COLO668 (cell line): ENCODE measurements around the gene NT5M.
"Not testable (repeated sequence)": the region's sequence is repeated elsewhere in the genome, so short reads cannot be mapped to it uniquely, and the experiment has no call there.

ENCODE experiments used
- DNase-seq: peaks from one replicate; lab custom pipeline; 2025; ENCODE audit not compliant: unreplicated experiment; lab: John Stamatoyannopoulos, UW

NT5M gene

DNA sequence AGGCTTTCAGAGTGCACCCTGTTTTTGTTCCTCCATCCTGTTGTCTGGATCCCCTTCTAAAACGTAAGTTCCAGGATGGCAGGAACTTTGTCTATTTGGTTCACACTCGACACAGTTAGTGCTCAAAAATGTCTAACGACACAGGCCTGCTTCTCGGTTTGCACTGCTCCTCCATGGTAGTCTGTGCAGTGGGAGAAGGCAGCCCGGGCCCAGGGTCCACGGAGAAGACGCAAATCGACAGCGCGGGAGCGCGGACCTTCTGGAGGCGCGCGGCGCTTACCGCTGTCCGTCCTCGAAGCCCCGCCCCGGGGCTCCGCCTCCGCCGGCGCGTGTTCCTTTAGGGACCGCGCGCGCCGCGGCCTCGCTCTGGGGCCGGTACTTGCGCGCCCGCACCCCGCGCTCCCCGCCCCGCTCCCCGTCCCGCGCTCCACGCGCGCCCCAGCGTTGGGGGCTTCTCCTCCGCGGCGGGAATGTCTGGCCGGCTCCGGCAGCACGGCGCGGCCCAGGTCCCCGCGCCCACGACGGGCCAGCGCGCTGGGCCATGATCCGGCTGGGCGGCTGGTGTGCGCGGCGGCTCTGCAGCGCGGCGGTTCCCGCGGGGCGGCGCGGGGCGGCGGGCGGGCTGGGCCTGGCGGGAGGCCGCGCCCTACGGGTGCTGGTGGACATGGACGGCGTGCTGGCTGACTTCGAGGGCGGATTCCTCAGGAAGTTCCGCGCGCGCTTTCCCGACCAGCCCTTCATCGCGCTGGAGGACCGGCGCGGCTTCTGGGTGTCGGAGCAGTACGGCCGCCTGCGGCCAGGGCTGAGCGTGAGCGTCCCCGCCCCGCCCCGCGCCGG lies at the start of gene NT5M:
NT5M (plus strand) TSS at position 364 of the 837 bp plus-strand sequence; CDS start at position 542, 178 bp downstream.
- peak; percentile 91 for DNase-seq

DNA sequence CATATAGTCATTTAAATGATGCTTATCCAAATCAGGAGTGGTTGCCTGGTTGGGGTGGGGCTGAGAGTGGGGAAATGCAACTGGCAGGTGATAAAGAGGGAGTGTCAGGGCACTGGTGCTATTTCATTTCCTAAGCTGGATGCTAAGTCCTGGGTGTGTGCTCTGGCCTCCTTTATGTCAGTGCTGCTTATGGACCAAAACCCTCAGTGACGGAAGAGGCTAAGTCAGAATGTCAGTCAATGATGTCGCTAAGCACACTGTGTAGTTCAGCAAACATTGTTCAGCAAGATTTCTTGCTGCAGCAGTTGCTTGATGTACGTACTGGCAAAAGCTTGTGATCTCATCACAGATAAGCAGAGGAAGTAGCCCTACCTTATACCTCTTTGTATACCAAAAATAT lies 49.8 kb upstream of the NT5M start:
- no peak for DNase-seq

DNA sequence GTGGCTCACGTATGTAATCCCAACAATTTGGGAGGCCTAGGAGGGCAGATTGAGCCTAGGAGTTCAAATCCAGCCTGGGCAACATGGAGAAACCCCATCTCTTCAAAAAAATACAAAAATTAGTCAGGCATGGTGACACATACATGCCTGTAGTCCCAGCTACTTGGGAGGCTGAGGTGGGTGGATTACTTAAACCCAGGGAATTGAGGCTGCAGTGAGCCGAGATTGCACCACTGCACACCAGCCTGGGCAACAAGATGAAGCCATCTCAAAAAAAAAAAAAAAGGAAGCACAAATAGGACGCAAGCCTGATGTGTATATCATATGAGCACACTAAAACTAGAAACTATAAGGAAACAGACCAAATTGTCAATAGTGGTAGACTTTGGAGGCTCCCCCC lies 49.1 kb upstream of the NT5M start:
- DNase-seq: no peak

DNA sequence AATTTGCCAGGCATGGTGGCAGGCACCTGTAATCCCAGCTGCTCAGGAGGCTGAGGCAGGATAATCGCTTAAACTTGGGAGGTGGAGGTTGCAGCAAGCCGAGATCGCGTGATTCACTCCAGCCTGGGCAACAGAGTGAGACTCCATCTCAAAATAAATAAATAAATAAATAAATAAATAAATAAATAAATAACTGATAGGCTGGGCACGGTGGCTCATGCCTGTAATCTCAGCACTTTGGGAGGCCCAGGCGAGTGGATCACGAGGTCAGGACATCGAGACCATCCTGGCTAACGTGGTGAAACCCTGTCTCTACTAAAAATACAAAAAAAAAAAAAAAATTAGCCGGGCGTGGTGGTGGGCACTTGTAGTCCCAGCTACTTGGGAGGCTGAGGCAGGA lies 47.5 kb upstream of the NT5M start:
- not testable (repeated sequence) for DNase-seq

DNA sequence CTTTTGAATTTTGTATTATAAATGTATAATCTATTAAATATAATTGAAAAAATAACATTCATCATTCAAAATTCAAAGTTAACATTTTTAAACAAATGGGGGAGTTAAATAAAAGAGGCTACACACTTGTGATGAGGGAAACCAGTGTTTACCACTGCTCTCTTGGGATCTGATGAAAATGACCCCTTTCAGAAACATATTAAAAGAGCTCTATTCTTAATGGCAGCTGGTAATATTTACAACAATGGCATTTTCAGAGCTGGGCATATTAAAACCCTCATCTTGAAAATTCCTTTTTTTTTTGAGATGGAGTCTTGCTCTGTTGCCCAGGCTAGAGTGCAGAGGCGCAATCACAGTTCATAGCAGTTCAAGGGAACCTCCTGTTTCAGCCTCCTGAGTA lies 46.9 kb upstream of the NT5M start:
- no peak for DNase-seq

DNA sequence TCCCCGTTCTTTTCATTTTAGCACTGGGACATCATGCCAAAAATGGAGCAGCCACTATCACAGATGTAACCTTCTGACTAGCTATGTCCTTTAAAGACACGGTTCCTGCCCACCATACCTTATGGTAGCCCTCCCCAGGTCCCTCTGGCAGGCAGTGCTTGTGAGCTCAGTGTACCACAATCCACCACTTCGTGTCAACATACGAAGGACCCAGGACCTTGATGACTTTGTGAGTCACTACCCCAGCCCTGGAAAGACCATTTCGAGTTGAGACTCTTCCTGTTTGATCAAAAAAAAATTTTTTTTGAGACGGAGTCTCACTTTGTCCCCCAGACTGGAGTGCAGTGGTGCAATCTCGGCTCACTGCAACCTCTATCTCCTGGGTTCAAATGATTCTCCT lies 45.2 kb upstream of the NT5M start:
- no peak for DNase-seq

DNA sequence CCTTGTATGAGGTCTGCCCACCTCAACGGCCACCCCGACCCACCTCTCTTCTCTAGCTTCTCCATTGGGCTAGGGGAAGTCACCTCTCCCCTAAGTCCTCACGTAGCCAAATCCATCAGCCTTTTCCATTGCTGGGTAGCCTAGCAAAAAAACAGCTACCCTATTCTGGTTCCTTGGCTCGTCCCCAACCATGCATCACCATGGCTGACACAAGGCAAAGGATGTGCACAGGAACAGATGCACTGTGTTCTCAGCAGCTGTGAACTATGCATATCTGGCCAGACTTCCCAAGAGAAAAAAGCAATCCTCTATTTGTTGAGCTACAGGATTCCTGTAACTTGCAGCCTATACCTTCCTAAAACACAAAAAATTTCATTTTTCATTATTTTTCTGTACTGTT lies 44.2 kb upstream of the NT5M start:
- no peak for DNase-seq

DNA sequence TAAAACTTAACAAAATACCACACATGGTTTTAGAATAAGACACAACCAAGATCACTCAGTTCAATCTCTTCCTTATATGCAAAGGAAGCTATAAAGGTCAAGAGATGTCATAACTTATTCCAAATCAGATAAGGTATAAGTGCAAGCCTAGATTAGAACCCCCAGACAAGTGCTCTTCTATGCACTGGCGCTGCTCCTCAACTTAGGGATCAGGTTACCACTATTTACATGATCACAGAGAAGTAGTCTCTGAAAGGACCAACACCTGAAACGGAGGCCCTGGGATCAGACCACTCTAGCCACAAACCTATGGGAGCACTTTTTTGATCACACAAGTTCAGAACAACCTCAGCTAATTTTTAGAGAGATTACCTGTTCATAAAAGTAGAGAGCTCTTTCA lies 38.7 kb upstream of the NT5M start:
- no peak for DNase-seq

DNA sequence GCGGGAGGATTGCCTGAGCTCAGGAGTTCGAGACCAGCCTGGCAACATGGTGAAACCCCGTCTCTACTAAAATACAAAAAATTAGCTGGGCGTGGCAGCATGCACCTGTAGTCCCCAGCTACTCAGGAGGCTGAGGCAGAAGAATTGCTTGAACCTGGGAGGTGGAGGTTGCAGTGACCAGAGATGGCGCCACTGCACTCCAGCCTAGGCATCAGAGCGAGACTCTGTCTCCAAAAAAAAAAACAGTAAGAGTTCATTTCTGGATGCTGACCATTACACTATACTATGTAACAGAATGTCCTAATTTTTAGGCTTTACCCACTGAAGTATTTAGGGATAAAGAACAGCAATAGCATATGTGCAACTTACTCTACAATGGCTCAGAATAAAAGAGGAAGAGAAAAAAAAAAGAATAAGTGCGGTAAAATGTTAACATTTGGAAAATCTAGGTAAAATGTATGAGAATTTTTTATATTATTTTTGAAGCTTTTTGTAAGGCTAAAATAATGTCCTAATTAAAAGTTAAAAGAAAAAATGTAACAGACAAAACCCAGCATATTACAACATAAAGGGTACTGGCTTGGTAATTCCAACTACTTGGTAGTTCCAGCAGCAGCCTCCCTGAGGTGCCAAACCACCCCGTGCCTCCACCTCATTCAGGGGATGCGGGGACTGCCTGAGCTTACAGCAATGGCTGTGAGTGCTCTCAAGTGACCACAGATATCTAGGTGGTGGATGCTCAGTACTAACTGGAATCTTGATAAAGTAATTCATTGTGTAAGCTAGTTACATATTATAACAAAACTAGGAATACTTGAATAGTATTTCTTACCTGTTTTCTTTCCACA lies 33.0 kb upstream of the NT5M start:
- DNase-seq: peak; percentile 2

DNA sequence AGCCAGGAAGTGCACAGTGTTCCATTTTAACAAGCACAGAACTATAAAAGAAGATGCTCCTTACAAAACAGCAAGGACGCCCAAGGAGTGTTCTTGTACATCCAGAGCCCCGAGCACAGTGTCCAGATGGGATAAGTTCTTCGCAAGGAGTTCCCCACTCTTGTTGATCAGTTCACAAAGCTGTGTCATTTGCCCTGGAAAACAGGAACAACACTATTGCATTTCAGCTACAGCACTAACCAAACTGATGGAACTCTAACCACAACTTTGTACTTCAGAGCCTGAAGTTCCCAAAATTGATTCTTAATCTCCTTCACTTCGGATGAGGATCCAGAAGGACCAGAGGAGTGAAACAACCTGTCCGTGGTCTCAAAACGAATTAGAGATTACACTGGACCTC lies 27.2 kb upstream of the NT5M start:
- DNase-seq: no peak

DNA sequence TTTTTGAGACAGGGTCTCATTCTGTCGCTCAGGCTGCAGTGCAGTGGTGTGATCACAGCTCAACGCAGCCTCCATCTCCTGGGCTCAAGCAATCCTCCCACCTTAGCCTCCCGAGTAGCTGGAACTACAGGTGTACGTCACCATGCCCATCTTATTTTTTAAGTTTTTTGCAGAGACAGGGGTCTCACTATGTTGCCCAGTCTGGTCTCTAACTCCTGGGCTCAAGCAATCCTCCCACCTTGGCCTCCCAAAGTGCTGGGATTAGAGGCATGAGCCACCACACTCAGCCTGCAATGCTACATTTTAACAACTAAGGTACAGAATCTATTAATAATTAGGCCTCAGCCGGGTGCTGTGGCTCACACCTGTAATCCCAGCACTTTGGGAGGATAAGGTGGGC lies 25.7 kb upstream of the NT5M start:
- DNase-seq: not testable (repeated sequence)

DNA sequence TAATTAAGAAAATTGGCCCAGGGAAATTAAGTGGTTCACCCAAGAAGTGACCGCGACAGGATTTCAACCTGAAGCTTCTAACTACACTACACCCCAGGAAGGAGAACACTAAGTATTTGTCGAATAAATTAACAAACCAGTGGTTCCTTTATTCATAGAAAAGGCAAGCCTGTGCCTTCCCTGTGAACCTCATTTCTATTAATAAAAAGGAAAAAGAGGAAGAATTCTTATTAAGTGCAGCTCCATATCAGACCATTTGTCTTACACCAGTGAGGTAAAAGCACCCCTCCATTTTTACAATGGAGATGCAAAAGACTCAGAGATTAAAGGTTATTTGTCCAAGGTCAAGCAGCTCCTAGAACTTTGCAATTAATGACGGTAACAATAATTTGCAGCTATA lies 23.9 kb upstream of the NT5M start:
- no peak for DNase-seq

DNA sequence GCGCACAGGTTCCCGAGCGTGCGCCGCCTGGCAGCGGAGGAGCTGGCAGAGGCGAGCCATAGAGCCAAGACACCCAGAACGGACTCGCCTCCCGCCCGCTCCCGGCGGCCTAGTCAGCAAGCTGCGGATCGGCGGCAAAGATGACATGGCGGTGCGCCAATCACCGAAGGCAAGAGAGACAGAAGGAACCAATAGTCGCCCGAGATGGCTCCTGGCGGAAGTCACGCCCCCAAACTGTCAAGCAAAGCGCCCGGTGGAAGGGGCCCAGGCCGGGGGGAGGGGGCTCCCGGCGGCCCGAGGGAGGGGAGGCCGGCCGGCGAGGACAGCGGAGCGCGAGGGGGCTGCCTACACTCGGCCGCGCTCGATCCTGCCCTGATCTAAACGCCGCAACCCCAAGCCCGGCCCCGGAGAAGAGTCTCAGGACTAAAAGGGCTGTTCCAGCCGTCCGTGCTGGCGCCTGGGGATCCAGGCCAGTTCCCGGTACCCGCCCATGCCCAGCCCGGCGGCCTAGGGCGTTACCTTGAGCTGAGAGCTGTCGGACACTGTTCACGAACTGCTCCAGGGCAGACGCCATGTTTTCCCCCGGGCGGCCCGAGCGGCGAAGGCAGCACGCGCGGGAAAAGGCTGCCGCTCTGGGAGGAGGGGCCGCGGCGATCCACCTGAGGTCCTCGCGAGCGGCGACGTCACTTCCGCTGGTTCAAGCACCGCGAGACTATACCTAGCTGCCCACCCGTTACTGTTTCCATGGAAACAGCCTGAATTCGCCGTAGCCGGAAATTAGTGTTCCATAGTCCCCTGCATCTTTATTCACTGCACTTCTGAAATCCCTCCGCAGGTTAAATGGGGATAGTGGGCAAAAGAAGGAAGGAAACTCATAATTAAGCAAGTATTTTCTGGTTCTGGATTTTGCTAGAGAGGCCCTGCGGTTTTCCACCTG lies 22.3 kb upstream of the NT5M start, which contains the start of gene COPS3:
COPS3 (minus strand) TSS at position 634 of the 937 bp plus-strand sequence; CDS start at position 574, 60 bp downstream.
- peak; percentile 95 for DNase-seq

DNA sequence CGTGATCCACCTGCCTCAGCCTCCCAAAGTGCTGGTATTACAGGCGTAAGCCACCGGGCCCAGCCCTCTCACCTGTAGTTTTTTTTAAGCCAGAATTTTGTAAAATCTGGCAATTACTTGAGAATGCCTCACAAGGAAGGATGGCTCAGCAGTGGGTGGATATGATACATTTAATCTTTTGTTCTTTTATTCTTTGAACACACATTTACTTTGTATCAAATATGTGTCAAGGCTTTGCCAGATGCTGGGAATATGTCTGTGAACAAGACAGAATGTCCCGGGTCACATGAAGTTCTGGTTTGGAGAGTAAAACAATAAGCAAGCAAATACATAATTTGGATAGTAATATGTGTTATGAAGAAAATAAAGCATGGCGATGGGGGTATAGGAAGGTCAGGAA lies 17.2 kb upstream of the NT5M start:
- DNase-seq: no peak

DNA sequence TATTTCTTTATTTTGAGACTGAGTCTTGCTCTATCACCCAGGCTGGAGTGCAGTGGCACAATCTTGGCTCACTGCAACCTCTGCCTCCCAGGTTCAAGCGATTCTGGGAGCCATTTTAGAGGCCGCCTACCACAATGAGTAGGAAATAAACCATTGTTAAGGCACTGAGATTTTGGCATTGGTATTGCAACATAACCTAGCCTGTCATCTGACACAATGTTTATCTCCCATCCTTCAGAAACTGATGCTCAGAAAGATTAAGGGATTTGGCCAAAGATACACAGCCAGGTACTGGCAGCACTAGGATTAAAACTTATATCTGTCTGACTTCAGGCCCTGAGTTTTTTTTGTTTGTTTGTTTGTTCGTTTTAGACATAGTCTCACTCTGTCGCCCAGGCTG lies 14.1 kb upstream of the NT5M start:
- no peak for DNase-seq

DNA sequence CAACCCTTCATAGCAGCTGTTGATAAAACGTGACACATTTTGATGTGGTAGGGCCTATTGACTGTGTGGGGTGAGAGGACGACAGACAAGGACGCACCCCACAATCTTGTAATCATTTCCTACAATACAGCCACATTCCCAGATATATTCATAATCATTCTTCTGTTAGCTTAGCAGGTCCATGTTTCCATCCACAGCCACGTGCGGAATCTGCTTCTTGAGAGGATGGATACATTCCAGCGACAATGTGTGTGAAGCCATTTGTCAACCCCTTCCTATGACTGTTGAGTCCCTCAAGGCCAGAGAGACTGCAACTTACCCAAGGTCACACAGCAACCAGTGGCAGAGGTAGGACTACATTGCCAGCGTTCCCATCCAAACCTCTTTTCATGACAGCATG lies 13.5 kb upstream of the NT5M start:
- no peak for DNase-seq

DNA sequence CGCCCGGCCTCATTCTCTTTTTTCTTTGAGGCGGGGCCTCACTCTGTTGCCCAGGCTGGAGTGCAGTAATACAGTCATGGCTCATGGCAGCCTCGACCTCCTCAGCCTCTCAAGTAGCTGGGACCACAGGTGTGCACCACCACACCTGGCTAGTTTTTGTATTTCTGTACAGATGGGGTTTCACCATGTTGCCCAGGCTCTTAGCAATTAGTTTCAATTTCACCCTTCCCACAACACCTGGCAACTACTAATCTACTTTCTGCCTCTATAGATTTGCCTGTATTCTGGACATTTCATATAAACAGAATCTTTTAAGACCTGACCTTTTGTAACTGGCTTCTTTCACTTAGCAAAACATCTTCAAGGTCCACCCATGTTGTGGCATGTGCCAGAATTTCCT lies 8.0 kb upstream of the NT5M start:
- DNase-seq: no peak

DNA sequence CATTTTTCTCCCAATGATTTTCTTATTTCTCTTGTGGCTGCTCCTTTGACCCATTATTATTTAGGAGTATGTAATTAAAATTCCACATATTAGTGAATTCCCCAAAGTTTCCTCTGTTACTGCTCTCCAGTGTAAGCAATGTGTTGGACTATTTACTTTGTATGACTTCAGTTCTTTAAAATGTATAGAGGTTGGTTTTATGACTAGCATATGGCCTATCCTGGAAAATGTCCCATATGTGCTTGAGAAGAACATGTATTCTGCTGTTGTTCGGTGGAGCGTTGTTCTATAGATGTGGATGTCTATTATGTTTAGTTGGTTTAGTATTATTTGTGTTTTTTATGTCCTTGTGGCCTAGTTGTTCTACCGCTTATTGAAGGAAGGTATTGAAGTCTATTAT lies 6.0 kb upstream of the NT5M start:
- DNase-seq: no peak

DNA sequence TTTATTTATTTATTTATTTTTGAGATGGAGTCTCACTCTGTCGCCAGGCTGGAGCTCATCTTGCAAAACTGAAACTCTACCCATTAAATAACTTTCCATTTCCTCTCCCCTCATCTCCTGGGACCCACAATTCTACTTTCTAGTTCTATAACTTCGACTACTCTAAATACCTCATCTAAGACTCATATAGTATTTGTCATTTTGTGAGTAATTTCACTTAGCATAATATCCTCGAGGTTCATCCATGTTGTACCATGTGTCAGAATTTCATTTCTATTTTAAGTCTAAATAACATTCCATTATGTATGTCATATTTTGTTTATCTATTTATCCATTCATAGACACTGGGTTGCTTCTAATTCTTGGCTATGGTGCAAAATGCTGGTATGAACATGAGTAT lies 5.1 kb upstream of the NT5M start:
- DNase-seq: no peak

DNA sequence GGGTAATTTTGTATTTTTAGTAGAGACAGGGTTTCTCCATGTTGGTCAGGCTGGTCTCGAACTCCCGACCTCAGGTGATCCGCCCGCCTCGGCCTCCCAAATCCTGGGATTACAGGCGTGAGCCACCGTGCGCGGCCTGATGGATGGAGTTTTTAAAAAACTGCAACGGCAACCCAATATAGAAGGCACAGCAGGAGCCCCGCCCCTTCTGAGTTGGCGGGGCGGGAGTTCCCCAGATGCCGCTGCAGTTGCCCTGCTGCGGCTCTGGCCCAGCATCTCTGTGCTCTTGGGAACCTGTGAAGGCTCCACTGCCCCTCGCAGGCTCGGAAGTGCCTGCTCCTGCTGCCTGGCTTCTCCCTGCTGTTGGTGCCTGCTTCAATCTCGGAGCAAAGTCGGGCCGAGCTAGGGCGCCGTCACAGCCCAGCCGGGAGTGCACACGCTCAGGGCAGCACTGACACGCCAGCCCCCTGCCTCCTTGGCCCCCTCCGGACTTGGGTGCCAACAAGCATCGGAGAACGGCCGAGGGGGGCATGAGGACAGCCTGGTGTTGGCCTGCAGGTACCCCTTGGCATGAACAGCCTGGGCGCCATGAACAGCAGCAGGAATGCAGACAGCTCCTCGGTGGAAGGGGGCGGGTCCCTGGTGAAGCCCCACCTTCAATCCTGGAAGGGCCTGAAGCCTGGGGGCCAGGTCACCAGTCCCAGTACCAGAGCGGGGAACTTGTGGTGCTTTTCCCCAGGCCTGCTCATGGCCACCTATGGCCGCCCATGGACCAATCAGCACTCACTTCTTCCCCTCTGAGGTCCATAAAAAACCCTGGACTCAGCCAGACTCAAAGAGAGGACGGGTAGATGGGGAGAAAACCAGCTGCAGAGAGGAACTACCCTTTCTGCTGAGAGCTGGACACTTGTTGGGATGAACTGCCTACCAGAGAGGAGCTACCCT lies 2.3 kb upstream of the NT5M start:
- peak; percentile 48 for DNase-seq
